B cell (primary cell): ENCODE results near the gene SELP. TPM values are rescaled to one million over a fixed set of nuclear protein-coding genes. Genes with fewer than 3 reads are reported as not detected.

ENCODE experiments used
- ATAC-seq: fragments of 200-7000 bp; cut with Tn5 transposase; one replicate; pipeline ENCODE4 v1.10.0; 2021; ENCODE audit warnings: low read depth, mild to moderate bottlenecking, moderate number of reproducible peaks, moderate library complexity
- CTCF ChIA-PET: fragments of 350-600 bp; sonication (Branson Sonifier 250); formaldehyde crosslinking; loops from one replicate; lab custom pipeline; 2021; ENCODE audit warnings: antibody characterized with exemption, inconsistent platforms; lab: Charles Lee
- POLR2A ChIA-PET: fragments of 350-600 bp; sonication (Branson Sonifier 250); formaldehyde crosslinking; loops from one replicate; lab custom pipeline; 2021; ENCODE audit warnings: antibody characterized with exemption; lab: Charles Lee
- DNase-seq: peaks from one replicate; pipeline ENCODE4 v3.0.0; 2013
- H2AFZ ChIP-seq: 2 replicates; pipeline ENCODE4 v1.6.1; 2012; ENCODE audit warnings: mild to moderate bottlenecking, low read depth, low read length; ENCODE audit not compliant: insufficient read depth, poor library complexity, severe bottlenecking
- H3K27ac ChIP-seq, 2 donors: 1 replicate in 1 of 2; 2 replicates in 1 of 2; pipeline ENCODE4 v1.5.1; 2012 to 2013; ENCODE audit warnings: low read length in 2 of 2, mild to moderate bottlenecking in 2 of 2, moderate library complexity in 1 of 2
- H3K27me3 ChIP-seq, 4 experiments: fragments of 200-600 bp in 1 of 4; sonication (generic) in 1 of 4; replicated peaks in 1 of 4; 1 replicate in 2 of 4; 2 replicates in 2 of 4; pipeline versions ENCODE4 v1.6.1 to v1.7.0; 2013 to 2016; ENCODE audit warnings: low read length in 3 of 4, mild to moderate bottlenecking in 2 of 4, mixed read lengths in 1 of 4, moderate library complexity in 1 of 4; ENCODE audit not compliant: insufficient read depth in 4 of 4, control insufficient read depth in 3 of 4; ENCODE audit errors: control extremely low read depth in 1 of 4
- H3K36me3 ChIP-seq, 2 experiments: replicated peaks in 1 of 2; 1 replicate in 1 of 2; 2 replicates in 1 of 2; pipeline versions ENCODE4 v1.6.1 to v1.7.1; 2013; ENCODE audit warnings: low read length in 1 of 2; ENCODE audit not compliant: insufficient read depth in 2 of 2, control insufficient read depth in 1 of 2; ENCODE audit errors: control extremely low read depth in 1 of 2, extremely low read depth in 1 of 2
- H3K4me1 ChIP-seq, 2 donors: fragments of 200-600 bp in 1 of 2; sonication (generic) in 1 of 2; 1 replicate in 1 of 2; 2 replicates in 1 of 2; pipeline versions ENCODE4 v1.5.1 to v1.6.1; 2013 to 2017; ENCODE audit warnings: low read length in 2 of 2; ENCODE audit not compliant: control insufficient read depth in 2 of 2, insufficient read depth in 2 of 2
- H3K4me2 ChIP-seq: replicated peaks from 2 replicates; pipeline ENCODE3; 2012; ENCODE audit warnings: mild to moderate bottlenecking, low read depth, low read length; ENCODE audit not compliant: poor library complexity, severe bottlenecking
- H3K4me3 ChIP-seq, 5 experiments: fragments of 200-600 bp in 1 of 5; sonication (generic) in 1 of 5; 1 replicate in 3 of 5; 2 replicates in 2 of 5; pipeline versions ENCODE4 v1.5.1 to v1.7.0; 2011 to 2016; ENCODE audit warnings: low read length in 4 of 5, mild to moderate bottlenecking in 4 of 5, low read depth in 2 of 5, control low read depth in 1 of 5, moderate library complexity in 1 of 5; ENCODE audit not compliant: insufficient read depth in 1 of 5; ENCODE audit errors: control extremely low read depth in 1 of 5, extremely low read depth in 1 of 5
- H3K79me2 ChIP-seq: fragments of 200-600 bp; sonication (generic); one replicate; pipeline ENCODE4 v1.6.0; 2016; ENCODE audit warnings: low read length; ENCODE audit not compliant: control insufficient read depth, insufficient read depth
- H3K9ac ChIP-seq: fragments of 200-600 bp; sonication (generic); 2 replicates; pipeline ENCODE4 v1.6.1; 2017; ENCODE audit warnings: mild to moderate bottlenecking, low read length, moderate library complexity
- H3K9me3 ChIP-seq, 3 donors: one replicate each; pipeline versions ENCODE4 v1.6.1 to v1.7.1; 2013; ENCODE audit warnings: low read length in 2 of 3; ENCODE audit not compliant: control insufficient read depth in 2 of 3, insufficient read depth in 1 of 3; ENCODE audit errors: control extremely low read depth in 1 of 3
- H4K20me1 ChIP-seq: 2 replicates; pipeline ENCODE4 v1.6.0; 2012; ENCODE audit warnings: mild to moderate bottlenecking, low read length; ENCODE audit not compliant: insufficient read depth, control insufficient read depth, poor library complexity, severe bottlenecking
- H3K27ac Mint-ChIP-seq: one replicate; pipeline ENCODE4 v1.8.0; 2021; ENCODE audit warnings: mixed read lengths
- H3K27me3 Mint-ChIP-seq: one replicate; pipeline ENCODE4 v1.8.0; 2021; ENCODE audit warnings: mixed read lengths
- H3K4me1 Mint-ChIP-seq: one replicate; pipeline ENCODE4 v1.8.0; 2021; ENCODE audit warnings: mixed read lengths
- H3K4me3 Mint-ChIP-seq: one replicate; pipeline ENCODE4 v1.8.0; 2021; ENCODE audit warnings: mixed read lengths
- H3K9me3 Mint-ChIP-seq: one replicate; pipeline ENCODE4 v1.8.0; 2022; ENCODE audit warnings: mixed read lengths; ENCODE audit not compliant: insufficient read depth
- CTCF ChIP-seq: fragments of 200-600 bp; IDR thresholded peaks from one replicate; pipeline ENCODE4 v1.8.0; 2022; ENCODE audit warnings: antibody characterized with exemption, mild to moderate bottlenecking
- EZH2 ChIP-seq: IDR thresholded peaks from 2 replicates; pipeline ENCODE4 v1.6.1; 2012; ENCODE audit warnings: borderline replicate concordance, low read depth, mild to moderate bottlenecking, moderate library complexity, low read length; ENCODE audit not compliant: insufficient read depth, poor library complexity, severe bottlenecking
- WGBS: methylation state at CpG from one replicate; pipeline ENCODE4 v1.1.5; 2013; ENCODE audit warnings: missing lambda C conversion rate; ENCODE audit not compliant: insufficient coverage; 5-methylcytosine and 5-hydroxymethylcytosine counted together
- intact Hi-C: fragments of 100-400 bp; cut with micrococcal nuclease; formaldehyde crosslinking; loops from one replicate; pipeline ENCODE4 v1.10.0; 2022
- polyA plus RNA-seq: library from polyadenylated mRNA; depleted of rRNA; stranded (reverse); fragments of >200 nt; gene quantifications from 2 replicates; pipeline ENCODE4 v1.2.3, GENCODE V29; 2012
- total RNA-seq, 2 donors: library from RNA; stranded (reverse); fragments of 120-200 nt in 1 of 2; gene quantifications; 1 replicate in 1 of 2; 2 replicates in 1 of 2; pipeline versions ENCODE4 v1.2.3 to v1.2.4, GENCODE V29; 2013 to 2022

The SELP gene
- total and polyA plus RNA-seq, 2 donors (not counting 1 experiment from before 2014, with no cell fraction given) = 0.99 to 1.9 TPM

GRCh38 chr1:169595764-169596711 lies 33.9 kb downstream of the SELP start:
- Histone ChIP-seq H4K20me1 (no peaks in the 10 kb centered on the region), H3K4me2 (no peak overlapping the region), H3K4me1 (peaks cover under 1% of the 10 kb centered on the region in 2 donors), H3K9ac (no peak overlapping the region), H2AFZ (no peak overlapping the region), H3K79me2 (no peaks in the 10 kb centered on the region), H3K27me3 (no peaks in the 10 kb centered on the region), H3K36me3 (no peaks in the 10 kb centered on the region), H3K9me3 (no peaks in the 10 kb centered on the region), H3K4me3 (no peak overlapping the region), H3K27ac (no peak overlapping the region)
- ChIA-PET POLR2A (no interaction called here), CTCF (interaction anchor here (0.7 to 3.9 kb wide), 8 partner anchors 10 to 214 kb away, joined by 3 to 27 read pairs (median 3); partner anchors contain the start of gene F5)
- H3K27me3 Mint-ChIP-seq = no peaks in the 10 kb centered on the region
- H3K9me3 Mint-ChIP-seq = no peaks in the 10 kb centered on the region
- H3K27ac Mint-ChIP-seq = no peak overlapping the region
- H3K4me1 Mint-ChIP-seq = peaks cover 6% of the 10 kb centered on the region
- no peak for DNase-seq
- no peak for TF ChIP-seq EZH2
- no peak for TF ChIP-seq CTCF
- H3K4me3 Mint-ChIP-seq = no peak overlapping the region
- WGBS = 94% methylated on average over 2 of the region's 3 CpGs
- intact Hi-C loops = no loop called here
- no peak for ATAC-seq

GRCh38 chr1:169594391-169594790 lies 35.5 kb downstream of the SELP start:
- intact Hi-C loops = no loop called here
- H3K4me2 ChIP-seq = no peak overlapping the region
- 59% methylated on average over 2 of the region's 3 CpGs for WGBS
- H3K27me3 Mint-ChIP-seq = no peaks in the 10 kb centered on the region
- no peak overlapping the region for H2AFZ ChIP-seq
- H3K9me3 ChIP-seq = no peaks in the 10 kb centered on the region
- ChIA-PET POLR2A (no interaction called here), CTCF (interaction anchor here (0.6 to 3.9 kb wide), 4 partner anchors 100 to 215 kb away, joined by 3 to 27 read pairs (median 3); no protein-coding TSS in a partner anchor)
- H3K27ac Mint-ChIP-seq = no peak overlapping the region
- H3K27me3 ChIP-seq = no peaks in the 10 kb centered on the region
- H3K27ac ChIP-seq = no peak overlapping the region
- H3K4me3 ChIP-seq = no peak overlapping the region
- no peak for TF ChIP-seq CTCF
- no peak for TF ChIP-seq EZH2
- no peaks in the 10 kb centered on the region for H3K36me3 ChIP-seq
- no peak overlapping the region for H3K9ac ChIP-seq
- H3K4me1 ChIP-seq = no peaks in the 10 kb centered on the region
- H4K20me1 ChIP-seq = no peaks in the 10 kb centered on the region
- H3K79me2 ChIP-seq = no peaks in the 10 kb centered on the region
- no peak for DNase-seq
- H3K4me3 Mint-ChIP-seq = no peak overlapping the region
- H3K9me3 Mint-ChIP-seq = no peaks in the 10 kb centered on the region
- H3K4me1 Mint-ChIP-seq = peaks cover 5% of the 10 kb centered on the region
- ATAC-seq = no peak
